Measurements from ENCODE around the gene AHR. TPM values are rescaled to one million over a fixed set of nuclear protein-coding genes. Genes with fewer than 3 reads are reported as not detected.

The AHR gene
- total and polyA plus RNA-seq, 8 donors: 58.9 to 200 (median 65.7) TPM

GRCh38 chr7:17266565-17266964 is 31.9 kb upstream of the AHR start:
- no peak overlapping the region for H3K4me3 ChIP-seq
- peaks cover 0 to 52% of the 10 kb centered on the region in 2 donors for H3K9me3 ChIP-seq
- DNase-seq (no peak), ATAC-seq (no peak)
- H3K27me3 ChIP-seq: no peaks in the 10 kb centered on the region
- no peaks in the 10 kb centered on the region for H3K4me1 ChIP-seq
- TF ChIP-seq CTCF (IDR thresholded peaks at IDR 0.05): no peak
- intact Hi-C loops (cut with DNase I): no loop called here
- no peaks in the 10 kb centered on the region for H3K36me3 ChIP-seq
- H3K27ac ChIP-seq: no peak overlapping the region

DNA sequence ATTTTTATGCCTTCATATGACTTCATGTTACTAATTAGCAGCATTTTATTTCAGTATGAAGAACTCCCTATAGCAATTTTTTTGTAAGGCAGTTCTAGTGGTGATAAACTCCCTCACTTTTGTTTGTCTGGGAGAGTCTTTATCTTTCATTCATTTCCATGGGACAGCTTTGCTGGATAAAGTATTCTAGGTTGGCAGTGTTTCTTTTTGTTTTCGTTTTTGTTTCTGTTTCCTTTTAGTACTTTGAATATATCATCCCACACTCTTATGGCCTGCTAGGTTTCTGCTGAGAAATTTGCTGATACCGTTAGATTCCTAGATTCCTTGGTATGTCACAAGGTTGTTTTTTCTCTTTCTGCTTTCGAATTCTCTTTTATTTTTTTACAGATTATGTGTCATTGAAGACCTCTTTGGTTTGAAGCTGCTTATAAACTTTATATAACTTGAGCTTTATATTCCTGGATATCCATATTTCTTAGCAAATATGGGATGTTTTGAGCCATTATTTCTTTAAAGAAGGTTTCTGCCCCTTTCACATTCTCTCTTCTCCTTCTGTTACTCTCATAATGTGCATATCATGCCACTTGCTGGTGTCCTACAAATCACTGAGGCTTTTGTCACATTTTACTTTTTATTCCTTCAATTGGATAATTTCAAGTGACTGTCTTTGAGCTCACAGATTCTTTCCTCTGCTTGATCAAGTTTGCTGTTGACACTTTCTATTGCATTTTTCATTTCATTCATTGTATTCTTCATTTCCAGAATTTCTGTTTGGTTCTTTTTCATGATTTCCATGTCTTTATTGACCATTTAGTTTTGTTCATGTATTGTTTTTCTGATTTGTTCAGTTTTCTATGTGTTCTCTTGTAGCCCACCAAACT is 28.9 kb upstream of the AHR start:
- intact Hi-C loops (cut with DNase I): no loop called here
- H3K4me1 ChIP-seq: peaks cover 0 to under 1% of the 10 kb centered on the region in 2 donors
- ATAC-seq (no peak), DNase-seq (no peak)
- peaks cover 0 to 52% of the 10 kb centered on the region in 2 donors for H3K9me3 ChIP-seq
- H3K27me3 ChIP-seq: no peaks in the 10 kb centered on the region
- H3K36me3 ChIP-seq: no peaks in the 10 kb centered on the region
- no peak for TF ChIP-seq CTCF (IDR thresholded peaks at IDR 0.05)
- H3K27ac ChIP-seq: no peak overlapping the region
- no peak overlapping the region for H3K4me3 ChIP-seq

- DNase-seq (no peak), ATAC-seq (peak; percentile 36)
- intact Hi-C loops (cut with DNase I): no loop called here
- Histone ChIP-seq H3K4me1 (peaks cover 0 to 18% of the 10 kb centered on the region in 2 donors), H3K4me3 (no peak overlapping the region), H3K9me3 (peaks cover 0 to 16% of the 10 kb centered on the region in 2 donors), H3K36me3 (no peaks in the 10 kb centered on the region), H3K27me3 (no peaks in the 10 kb centered on the region), H3K27ac (peak overlapping the region; percentile 62 to 76)
- TF ChIP-seq CTCF (IDR thresholded peaks at IDR 0.05): no peak
Observed at GRCh38 chr7:17274551-17275245, 23.8 kb upstream of the AHR start.

DNA sequence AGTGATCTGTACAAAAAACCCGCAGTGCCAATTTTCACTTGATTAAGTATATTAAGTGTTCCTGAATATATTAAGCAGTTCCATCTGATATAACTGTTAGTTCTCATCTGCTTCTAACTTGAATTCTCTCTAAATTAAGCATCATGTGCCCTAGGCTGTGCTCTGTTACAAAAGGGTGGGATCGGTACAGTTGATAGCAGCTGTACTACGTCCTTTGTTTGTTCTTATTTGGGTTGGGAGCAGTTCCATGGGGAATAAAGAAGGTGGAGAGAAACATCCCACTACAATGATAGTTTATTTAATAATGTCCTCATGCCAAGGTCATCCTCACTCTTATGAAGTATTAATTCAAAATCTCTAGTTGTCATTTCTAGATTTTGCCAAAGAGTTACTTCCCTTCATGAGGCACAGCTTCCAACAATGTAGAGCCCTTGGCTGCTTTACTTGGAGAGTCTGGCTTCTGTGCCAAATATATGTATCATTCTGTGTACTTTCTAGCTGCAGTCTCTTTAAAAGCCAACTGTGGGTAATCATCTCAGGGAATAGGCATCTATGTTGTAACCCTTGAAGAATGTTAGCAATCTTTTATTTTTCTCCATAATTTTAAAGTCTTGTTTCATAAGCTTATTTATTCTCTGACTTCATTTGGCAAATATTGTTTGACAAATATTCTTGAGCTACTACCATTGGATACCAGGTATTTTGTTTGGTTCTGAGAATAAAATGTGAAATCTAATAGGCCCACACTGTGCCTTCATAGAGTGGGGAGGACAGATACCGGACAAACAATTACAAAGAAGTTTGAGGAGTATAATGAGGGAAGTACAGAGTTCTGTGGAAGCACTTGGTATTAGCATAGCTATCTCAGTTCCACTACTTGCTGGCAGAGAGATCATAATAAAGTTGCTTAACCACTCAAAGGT is 22.4 kb upstream of the AHR start:
- H3K9me3 ChIP-seq: peaks cover 0 to 2% of the 10 kb centered on the region in 2 donors
- peaks cover 0 to 18% of the 10 kb centered on the region in 2 donors for H3K4me1 ChIP-seq
- no peak overlapping the region for H3K4me3 ChIP-seq
- peak in 2 of 4 donors; percentile 44 to 72 for DNase-seq
- H3K27me3 ChIP-seq: no peaks in the 10 kb centered on the region
- peak overlapping the region; percentile 62 to 76 for H3K27ac ChIP-seq
- no peaks in the 10 kb centered on the region for H3K36me3 ChIP-seq
- intact Hi-C loops (cut with DNase I): no loop called here
- ATAC-seq: peak; percentile 91
- no peak for TF ChIP-seq CTCF (IDR thresholded peaks at IDR 0.05)

All from left lung (tissue), 10 donors.